ENCODE data around the gene CLCN4.

The CLCN4 gene

GRCh38 chrX:10142041-10142599, 14.7 kb upstream of the CLCN4 start:
- no peak for DNase-seq (ENCODE audit: insufficient read length, low spot score)
- TF ChIP-seq POU2F2 (IDR thresholded peaks at IDR 0.05; ENCODE audit: low read depth, low read length) (no peak), POLR2A (IDR thresholded peaks at IDR 0.05; ENCODE audit: low read depth, low read length) (no peak), POLR2AphosphoS5 (IDR thresholded peaks at IDR 0.05; ENCODE audit: low read depth, low read length) (no peak), SPI1 (IDR thresholded peaks at IDR 0.05; ENCODE audit: low read depth, low read length) (no peak), PAX5 (IDR thresholded peaks at IDR 0.05; ENCODE audit: insufficient read depth, low read length, severe bottlenecking) (no peak), TAF1 (IDR thresholded peaks at IDR 0.05; ENCODE audit: low read depth, low read length) (no peak)
- FAIRE-seq, result no peak

GRCh38 chrX:10143071-10143983, 13.4 kb upstream of the CLCN4 start:
- TF ChIP-seq SPI1 (IDR thresholded peaks at IDR 0.05; ENCODE audit: low read depth, low read length), result no peak
- TF ChIP-seq PAX5 (IDR thresholded peaks at IDR 0.05; ENCODE audit: insufficient read depth, low read length, severe bottlenecking), result no peak
- no peak for TF ChIP-seq POU2F2 (IDR thresholded peaks at IDR 0.05; ENCODE audit: low read depth, low read length)
- no peak for TF ChIP-seq POLR2AphosphoS5 (IDR thresholded peaks at IDR 0.05; ENCODE audit: low read depth, low read length)
- no peak for TF ChIP-seq POLR2A (IDR thresholded peaks at IDR 0.05; ENCODE audit: low read depth, low read length)
- FAIRE-seq, result no peak
- no peak for DNase-seq (ENCODE audit: insufficient read length, low spot score)

- TF ChIP-seq SPI1 (IDR thresholded peaks at IDR 0.05; ENCODE audit: low read depth, low read length) (no peak), POLR2A (IDR thresholded peaks at IDR 0.05; ENCODE audit: low read depth, low read length) (no peak), TAF1 (IDR thresholded peaks at IDR 0.05; ENCODE audit: low read depth, low read length) (no peak), PAX5 (IDR thresholded peaks at IDR 0.05; ENCODE audit: insufficient read depth, low read length, severe bottlenecking) (no peak), POLR2AphosphoS5 (IDR thresholded peaks at IDR 0.05; ENCODE audit: low read depth, low read length) (no peak), POU2F2 (IDR thresholded peaks at IDR 0.05; ENCODE audit: low read depth, low read length) (no peak)
- DNase-seq (ENCODE audit: insufficient read length, low spot score) (no peak), FAIRE-seq (peak; percentile 55)
Measured at GRCh38 chrX:10146346-10146745, 10.4 kb upstream of the CLCN4 start.

- DNase-seq (ENCODE audit: insufficient read length, low spot score) (no peak), FAIRE-seq (no peak)
- no peak for TF ChIP-seq PAX5 (IDR thresholded peaks at IDR 0.05; ENCODE audit: insufficient read depth, low read length, severe bottlenecking)
- no peak for TF ChIP-seq SPI1 (IDR thresholded peaks at IDR 0.05; ENCODE audit: low read depth, low read length)
- no peak for TF ChIP-seq TAF1 (IDR thresholded peaks at IDR 0.05; ENCODE audit: low read depth, low read length)
- no peak for TF ChIP-seq POLR2AphosphoS5 (IDR thresholded peaks at IDR 0.05; ENCODE audit: low read depth, low read length)
- no peak for TF ChIP-seq POU2F2 (IDR thresholded peaks at IDR 0.05; ENCODE audit: low read depth, low read length)
- TF ChIP-seq POLR2A (IDR thresholded peaks at IDR 0.05; ENCODE audit: low read depth, low read length), result no peak
Measured at GRCh38 chrX:10152086-10152485, 4.7 kb upstream of the CLCN4 start.

- DNase-seq (ENCODE audit: insufficient read length, low spot score) (no peak), FAIRE-seq (no peak)
- no peak for TF ChIP-seq PAX5 (IDR thresholded peaks at IDR 0.05; ENCODE audit: insufficient read depth, low read length, severe bottlenecking)
- no peak for TF ChIP-seq SPI1 (IDR thresholded peaks at IDR 0.05; ENCODE audit: low read depth, low read length)
- no peak for TF ChIP-seq TAF1 (IDR thresholded peaks at IDR 0.05; ENCODE audit: low read depth, low read length)
- no peak for TF ChIP-seq POLR2A (IDR thresholded peaks at IDR 0.05; ENCODE audit: low read depth, low read length)
- TF ChIP-seq POU2F2 (IDR thresholded peaks at IDR 0.05; ENCODE audit: low read depth, low read length), result no peak
- TF ChIP-seq POLR2AphosphoS5 (IDR thresholded peaks at IDR 0.05; ENCODE audit: low read depth, low read length), result no peak
Measured at GRCh38 chrX:10155137-10155536, 1.6 kb upstream of the CLCN4 start.

- TF ChIP-seq TAF1 (IDR thresholded peaks at IDR 0.05; ENCODE audit: low read depth, low read length), result no peak
- no peak for TF ChIP-seq POLR2AphosphoS5 (IDR thresholded peaks at IDR 0.05; ENCODE audit: low read depth, low read length)
- no peak for TF ChIP-seq SPI1 (IDR thresholded peaks at IDR 0.05; ENCODE audit: low read depth, low read length)
- TF ChIP-seq PAX5 (IDR thresholded peaks at IDR 0.05; ENCODE audit: insufficient read depth, low read length, severe bottlenecking), result no peak
- DNase-seq (ENCODE audit: insufficient read length, low spot score), result no peak
- no peak for FAIRE-seq
Measured at GRCh38 chrX:10157032-10157341, 212 bp downstream of the CLCN4 start.

GRCh38 chrX:10157543-10157942, 768 bp downstream of the CLCN4 start:
- DNase-seq (ENCODE audit: insufficient read length, low spot score) (no peak), FAIRE-seq (no peak)
- TF ChIP-seq POLR2AphosphoS5 (IDR thresholded peaks at IDR 0.05; ENCODE audit: low read depth, low read length) (no peak), POU2F2 (IDR thresholded peaks at IDR 0.05; ENCODE audit: low read depth, low read length) (no peak), TAF1 (IDR thresholded peaks at IDR 0.05; ENCODE audit: low read depth, low read length) (no peak), SPI1 (IDR thresholded peaks at IDR 0.05; ENCODE audit: low read depth, low read length) (no peak), POLR2A (IDR thresholded peaks at IDR 0.05; ENCODE audit: low read depth, low read length) (no peak), PAX5 (IDR thresholded peaks at IDR 0.05; ENCODE audit: insufficient read depth, low read length, severe bottlenecking) (no peak)

GRCh38 chrX:10158279-10159144, 1.7 kb downstream of the CLCN4 start:
- FAIRE-seq (peak; percentile 5), DNase-seq (ENCODE audit: insufficient read length, low spot score) (no peak)
- TF ChIP-seq SPI1 (IDR thresholded peaks at IDR 0.05; ENCODE audit: low read depth, low read length) (no peak), POU2F2 (IDR thresholded peaks at IDR 0.05; ENCODE audit: low read depth, low read length) (no peak), TAF1 (IDR thresholded peaks at IDR 0.05; ENCODE audit: low read depth, low read length) (no peak), POLR2AphosphoS5 (IDR thresholded peaks at IDR 0.05; ENCODE audit: low read depth, low read length) (no peak), POLR2A (IDR thresholded peaks at IDR 0.05; ENCODE audit: low read depth, low read length) (no peak), PAX5 (IDR thresholded peaks at IDR 0.05; ENCODE audit: insufficient read depth, low read length, severe bottlenecking) (no peak)

- FAIRE-seq, result no peak
- TF ChIP-seq POLR2AphosphoS5 (IDR thresholded peaks at IDR 0.05; ENCODE audit: low read depth, low read length) (no peak), POU2F2 (IDR thresholded peaks at IDR 0.05; ENCODE audit: low read depth, low read length) (no peak), TAF1 (IDR thresholded peaks at IDR 0.05; ENCODE audit: low read depth, low read length) (no peak), SPI1 (IDR thresholded peaks at IDR 0.05; ENCODE audit: low read depth, low read length) (no peak), POLR2A (IDR thresholded peaks at IDR 0.05; ENCODE audit: low read depth, low read length) (no peak), PAX5 (IDR thresholded peaks at IDR 0.05; ENCODE audit: insufficient read depth, low read length, severe bottlenecking) (no peak)
- DNase-seq (ENCODE audit: insufficient read length, low spot score), result no peak
Measured at GRCh38 chrX:10159145-10159468, 2.3 kb downstream of the CLCN4 start.
